Activated CD8-positive, alpha-beta memory T cell treated with anti-CD3 and anti-CD28 coated beads, Interleukin-2, amount 50 U/mL, for 24 hours (primary cell): ENCODE results near the gene KISS1R.

ENCODE experiments used
- DNase-seq: peaks from one replicate; pipeline ENCODE4 v3.0.0-alpha.2; 2020; ENCODE audit errors: extremely low read depth

The KISS1R gene

DNA sequence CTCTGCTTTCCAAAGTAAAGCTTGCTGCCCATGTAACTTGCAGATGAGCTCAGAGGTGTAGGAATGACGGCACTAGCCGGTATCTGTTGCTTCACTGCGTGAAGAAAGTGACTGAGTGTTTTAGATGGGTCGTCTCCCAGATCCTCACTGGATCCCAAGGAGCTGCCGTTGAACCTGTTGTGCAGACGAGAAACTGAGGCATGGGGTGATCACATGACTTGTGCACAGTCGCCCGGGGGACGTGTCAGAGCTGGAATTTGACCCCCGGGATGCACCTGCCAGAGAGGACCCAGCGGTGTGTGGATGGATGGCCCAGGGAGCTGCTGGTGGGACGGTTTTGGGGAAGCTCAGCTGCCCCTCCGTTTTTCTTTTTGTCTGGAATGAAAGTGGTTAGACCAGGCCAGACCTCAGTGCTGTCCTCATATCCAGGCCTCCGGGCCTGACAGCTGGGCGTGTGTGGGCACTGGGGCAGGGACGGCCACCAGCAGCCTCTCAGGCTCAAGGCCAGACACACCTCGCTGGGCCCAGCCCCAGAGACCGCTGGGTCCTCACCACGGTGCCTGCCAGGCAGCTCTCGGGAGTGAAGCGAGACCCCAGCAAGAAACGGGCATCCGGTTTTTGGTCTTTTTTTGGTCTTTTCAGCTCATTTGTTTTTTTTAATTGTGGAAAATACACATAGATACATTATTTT, 21.2 kb downstream of the KISS1R start:
- DNase-seq = no peak

GRCh38 chr19:939439-939838, 22.3 kb downstream of the KISS1R start:
- DNase-seq = no peak

- no peak for DNase-seq
These were observed 22.8 kb downstream of the KISS1R start for GRCh38 chr19:939922-940321.

DNA sequence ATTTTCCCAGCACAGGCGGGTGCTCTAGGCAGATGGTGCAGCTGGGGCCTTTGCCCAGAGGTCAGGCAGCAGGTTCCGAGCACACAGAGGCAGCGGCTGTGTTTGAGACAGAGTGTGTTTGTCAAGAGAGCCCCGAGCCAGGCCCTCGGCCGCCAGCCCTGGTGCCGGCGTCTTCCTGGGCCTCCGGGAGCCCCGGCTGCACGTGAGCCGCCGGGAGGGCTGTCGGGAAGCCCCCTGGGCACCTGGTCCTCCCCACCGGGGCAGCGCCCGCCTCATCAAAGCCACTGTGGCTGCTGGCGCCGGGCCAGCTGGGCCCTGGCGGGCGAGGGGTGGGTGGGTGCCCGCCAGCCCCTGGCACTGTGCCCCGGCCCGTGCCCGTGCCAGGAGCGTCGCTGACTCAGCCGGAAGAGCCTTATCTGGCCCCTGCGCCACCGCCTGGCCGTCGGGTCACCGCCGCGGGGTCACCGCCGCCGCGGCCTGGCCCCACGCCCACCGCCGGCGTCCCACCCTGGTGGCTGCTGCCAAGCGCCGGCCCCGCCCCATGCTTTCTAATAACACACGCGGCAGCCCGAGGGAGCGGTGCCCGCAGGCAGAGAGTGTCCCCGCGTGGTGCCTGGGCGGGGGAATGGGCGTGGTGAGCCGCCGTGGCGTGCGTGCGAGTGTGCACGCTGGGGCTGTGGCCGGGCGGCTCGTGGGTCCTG, 23.6 kb downstream of the KISS1R start:
- DNase-seq = no peak

- DNase-seq = no peak
These were observed 24.4 kb downstream of the KISS1R start for GRCh38 chr19:941292-942132.

- DNase-seq = no peak
These were observed 25.1 kb downstream of the KISS1R start for GRCh38 chr19:942133-942645.

DNA sequence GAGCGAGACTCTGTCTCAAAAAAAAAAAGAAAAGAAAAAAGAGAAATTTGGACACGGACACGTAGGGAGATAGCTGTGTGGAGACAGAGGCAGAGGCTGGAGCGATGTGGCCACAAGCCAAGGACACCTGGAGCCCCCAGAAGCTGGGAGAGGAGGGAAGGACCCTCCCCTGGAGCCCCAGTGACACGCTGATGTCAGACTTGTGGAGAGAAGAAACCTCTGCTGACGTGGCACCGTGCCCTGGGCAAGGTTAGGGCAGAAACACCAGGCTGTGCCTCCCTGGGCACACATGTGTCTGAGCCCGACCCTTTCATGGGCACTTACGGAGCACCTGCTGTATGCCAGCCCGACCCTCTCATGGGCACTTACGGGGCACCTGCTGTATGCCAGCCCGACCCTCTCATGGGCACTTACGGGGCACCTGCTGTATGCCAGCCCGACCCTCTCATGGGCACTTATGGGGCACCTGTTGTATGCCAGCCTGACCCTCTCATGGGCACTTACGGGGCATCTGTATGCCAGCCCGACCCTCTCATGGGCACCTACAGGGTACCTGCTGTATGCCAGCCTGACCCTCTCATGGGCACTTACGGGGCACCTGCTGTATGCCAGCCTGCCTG, 26.5 kb downstream of the KISS1R start:
- DNase-seq = no peak

DNA sequence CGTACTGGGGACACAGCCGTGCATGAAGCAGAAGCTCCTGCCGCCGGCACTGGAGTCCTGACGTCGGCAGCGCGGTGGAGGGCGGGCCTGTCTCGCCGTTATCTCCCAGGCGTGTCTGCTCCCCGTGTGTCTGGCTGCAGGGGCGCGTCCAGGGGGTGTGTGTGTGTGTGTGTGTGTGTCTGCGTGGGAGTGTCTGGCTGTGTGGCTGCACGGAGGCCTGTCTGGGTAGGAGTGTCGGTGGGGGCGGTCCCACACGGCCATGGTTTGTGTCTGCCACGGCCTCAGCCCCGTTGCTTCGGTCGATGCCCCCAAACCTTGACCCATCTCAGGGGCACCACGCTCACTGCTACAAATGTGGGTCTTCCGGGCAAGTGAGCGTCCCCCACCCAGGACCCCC, 27.0 kb downstream of the KISS1R start:
- DNase-seq = no peak

GRCh38 chr19:944663-945241, 27.6 kb downstream of the KISS1R start:
- no peak for DNase-seq

DNA sequence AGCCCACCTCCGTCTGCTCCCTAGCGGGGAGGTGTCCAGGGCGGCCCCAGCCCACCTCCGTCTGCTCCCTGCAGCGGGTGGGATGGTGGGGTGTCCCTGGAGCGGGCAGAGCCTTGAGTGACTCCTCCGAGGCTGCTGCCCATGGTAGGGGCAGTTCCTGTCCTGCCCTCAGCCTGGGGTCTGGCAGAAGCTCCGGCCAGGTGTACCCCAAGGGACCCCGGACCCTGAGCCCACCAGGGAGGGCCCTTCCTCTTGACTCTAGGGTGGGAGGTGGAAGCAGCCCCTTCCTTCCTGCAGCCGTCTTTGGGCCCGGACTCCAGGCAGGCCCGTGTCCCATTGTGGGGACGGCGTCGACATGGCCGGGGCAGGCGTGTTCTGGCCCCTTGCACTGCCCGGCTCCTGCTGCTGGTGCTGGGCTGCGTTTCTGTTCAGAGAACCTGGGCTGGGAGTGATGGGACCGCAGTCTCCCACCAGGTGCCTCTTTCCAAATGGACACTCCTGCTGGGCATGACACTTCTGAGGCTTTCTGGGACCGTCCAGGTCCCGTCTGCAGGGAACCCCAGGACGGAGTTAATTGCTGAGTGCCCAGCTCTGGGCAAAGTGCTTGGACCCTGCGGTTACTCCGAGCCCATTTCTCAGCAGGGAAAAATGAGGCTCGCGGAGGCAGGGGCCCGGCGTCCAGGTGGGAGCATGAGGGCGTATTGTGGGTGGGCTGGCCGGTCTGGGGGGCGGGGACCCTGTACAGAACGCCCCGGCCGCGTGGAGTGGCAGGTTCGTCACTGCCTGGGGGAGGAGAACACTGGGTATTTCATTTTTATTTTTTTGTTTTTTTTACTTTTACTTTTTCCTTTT, 28.5 kb downstream of the KISS1R start:
- no peak for DNase-seq

GRCh38 chr19:947090-947706, 30.1 kb downstream of the KISS1R start:
- no peak for DNase-seq

- no peak for DNase-seq
These were observed 30.8 kb downstream of the KISS1R start for GRCh38 chr19:947707-948539.

GRCh38 chr19:948842-949496, 31.8 kb downstream of the KISS1R start:
- no peak for DNase-seq

DNA sequence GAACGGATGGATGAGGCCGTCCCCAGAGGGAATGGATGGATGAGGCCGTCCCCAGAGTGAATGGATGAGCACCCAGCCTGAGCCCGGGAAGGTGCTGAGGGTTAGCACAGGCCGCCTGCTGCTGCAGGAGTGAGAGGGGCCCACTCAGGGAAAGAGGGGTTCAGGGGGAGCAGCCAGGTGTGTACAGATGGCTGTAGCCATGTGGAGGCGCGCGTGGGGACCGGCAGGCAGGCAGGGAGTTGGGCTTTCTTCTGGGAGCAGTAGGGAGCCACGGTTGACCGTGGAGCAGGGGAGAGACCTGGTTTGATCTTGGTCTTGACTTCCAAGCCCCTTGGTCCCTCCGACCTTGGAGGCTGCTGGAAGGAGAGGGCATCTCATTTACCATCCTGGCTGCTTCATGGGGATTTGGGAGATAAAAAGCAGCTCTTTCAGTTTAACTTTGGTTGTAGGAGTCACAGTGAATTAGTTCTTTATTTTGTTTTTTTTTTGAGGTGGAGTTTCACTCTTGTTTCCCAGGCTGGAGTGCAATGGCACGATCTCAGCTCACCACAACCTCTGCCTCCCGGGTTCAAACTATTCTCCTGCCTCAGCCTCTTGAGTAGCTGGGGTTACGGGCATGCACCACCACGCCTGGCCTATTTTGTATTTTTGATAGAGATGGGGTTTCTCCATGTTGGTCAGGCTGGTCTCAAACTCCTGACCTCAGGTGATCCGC, 33.4 kb downstream of the KISS1R start:
- no peak for DNase-seq

GRCh38 chr19:952049-952679, 35.0 kb downstream of the KISS1R start:
- DNase-seq = no peak

- DNase-seq = no peak
These were observed 35.7 kb downstream of the KISS1R start for GRCh38 chr19:952680-953444.
